DOHH2 (cell line): Measurements from ENCODE around the gene CNPY1.

Experiments
- H3F3A ChIP-seq: fragments of 200-600 bp; sonication (generic), shearing (Covaris generic); 2 replicates; pipeline ENCODE4 v1.6.0; 2016; ENCODE audit warnings: antibody characterized with exemption, mild to moderate bottlenecking; ENCODE audit not compliant: control insufficient read depth, insufficient read depth
- H3K27ac ChIP-seq: fragments of 200-600 bp; sonication (generic); 2 replicates; pipeline ENCODE4 v1.5.1; 2014; ENCODE audit warnings: low read depth, mild to moderate bottlenecking, low read length, moderate library complexity
- H3K27me3 ChIP-seq: fragments of 200-600 bp; sonication (generic); 2 replicates; pipeline ENCODE4 v1.6.1; 2014; ENCODE audit warnings: mild to moderate bottlenecking, low read length, mixed read lengths; ENCODE audit not compliant: control insufficient read depth
- H3K36me3 ChIP-seq: fragments of 200-600 bp; sonication (generic); 2 replicates; pipeline ENCODE4 v1.6.1; 2014; ENCODE audit warnings: mild to moderate bottlenecking, low read length, moderate library complexity, mixed read lengths; ENCODE audit not compliant: control insufficient read depth
- H3K4me1 ChIP-seq: fragments of 200-600 bp; sonication (generic); 2 replicates; pipeline ENCODE4 v1.6.1; 2014; ENCODE audit warnings: mild to moderate bottlenecking, low read length, mixed read lengths; ENCODE audit not compliant: control insufficient read depth
- H3K4me2 ChIP-seq: fragments of 200-600 bp; sonication (generic); 2 replicates; pipeline ENCODE4 v1.6.0; 2014; ENCODE audit warnings: mild to moderate bottlenecking, low read length, moderate library complexity
- H3K4me3 ChIP-seq: fragments of 200-600 bp; sonication (generic); 2 replicates; pipeline ENCODE4 v1.5.1; 2014; ENCODE audit warnings: mild to moderate bottlenecking, low read length, mixed read lengths
- H3K79me2 ChIP-seq: fragments of 200-600 bp; sonication (generic); 2 replicates; pipeline ENCODE4 v1.6.1; 2014; ENCODE audit warnings: mild to moderate bottlenecking, low read length, mixed read lengths; ENCODE audit not compliant: control insufficient read depth
- H3K9me2 ChIP-seq: fragments of 200-600 bp; sonication (generic); replicated peaks from 2 replicates; pipeline ENCODE4 v1.6.1; 2014; ENCODE audit warnings: mild to moderate bottlenecking, low read length, mixed read lengths; ENCODE audit not compliant: control insufficient read depth
- H3K9me3 ChIP-seq: fragments of 200-600 bp; sonication (generic); 2 replicates; pipeline ENCODE4 v1.6.1; 2014; ENCODE audit warnings: antibody characterized with exemption, low read length, mixed read lengths; ENCODE audit not compliant: control insufficient read depth, insufficient read depth
- H4K20me1 ChIP-seq: fragments of 200-600 bp; sonication (generic); 2 replicates; pipeline ENCODE4 v1.6.0; 2014; ENCODE audit warnings: low read depth, mild to moderate bottlenecking, antibody characterized with exemption, low read length, moderate library complexity; ENCODE audit not compliant: control insufficient read depth, insufficient read depth
- EZH2phosphoT487 ChIP-seq: fragments of 200-600 bp; sonication (generic); IDR thresholded peaks from 2 replicates; pipeline ENCODE4 v1.6.1; 2017; ENCODE audit warnings: borderline replicate concordance, mild to moderate bottlenecking, antibody characterized with exemption, low read length, moderate library complexity, mixed read lengths
- TF ChIP-seq, protein P1 (sequence below): fragments of 200-600 bp; sonication (generic); IDR thresholded peaks from one replicate; pipeline ENCODE4 v1.5.1; 2014; ENCODE audit warnings: antibody characterized with exemption, mild to moderate bottlenecking, low read depth, low read length; ENCODE audit not compliant: poor library complexity, severe bottlenecking

Gene CNPY1

GRCh38 chr7:155489158-155489840 is 57.1 kb downstream of the CNPY1 start:
- Histone ChIP-seq H3K9me3 (no peaks in the 10 kb centered on the region), H3K36me3 (no peaks in the 10 kb centered on the region), H3F3A (no peaks in the 10 kb centered on the region), H3K27me3 (no peaks in the 10 kb centered on the region), H3K4me1 (peaks cover 32% of the 10 kb centered on the region), H3K9me2 (no peaks in the 10 kb centered on the region), H3K4me3 (peak overlapping the region; percentile 27), H3K4me2 (peak overlapping the region; percentile 88), H3K79me2 (no peaks in the 10 kb centered on the region), H3K27ac (peak overlapping the region; percentile 14), H4K20me1 (no peaks in the 10 kb centered on the region)
- TF ChIP-seq, protein P1, sequence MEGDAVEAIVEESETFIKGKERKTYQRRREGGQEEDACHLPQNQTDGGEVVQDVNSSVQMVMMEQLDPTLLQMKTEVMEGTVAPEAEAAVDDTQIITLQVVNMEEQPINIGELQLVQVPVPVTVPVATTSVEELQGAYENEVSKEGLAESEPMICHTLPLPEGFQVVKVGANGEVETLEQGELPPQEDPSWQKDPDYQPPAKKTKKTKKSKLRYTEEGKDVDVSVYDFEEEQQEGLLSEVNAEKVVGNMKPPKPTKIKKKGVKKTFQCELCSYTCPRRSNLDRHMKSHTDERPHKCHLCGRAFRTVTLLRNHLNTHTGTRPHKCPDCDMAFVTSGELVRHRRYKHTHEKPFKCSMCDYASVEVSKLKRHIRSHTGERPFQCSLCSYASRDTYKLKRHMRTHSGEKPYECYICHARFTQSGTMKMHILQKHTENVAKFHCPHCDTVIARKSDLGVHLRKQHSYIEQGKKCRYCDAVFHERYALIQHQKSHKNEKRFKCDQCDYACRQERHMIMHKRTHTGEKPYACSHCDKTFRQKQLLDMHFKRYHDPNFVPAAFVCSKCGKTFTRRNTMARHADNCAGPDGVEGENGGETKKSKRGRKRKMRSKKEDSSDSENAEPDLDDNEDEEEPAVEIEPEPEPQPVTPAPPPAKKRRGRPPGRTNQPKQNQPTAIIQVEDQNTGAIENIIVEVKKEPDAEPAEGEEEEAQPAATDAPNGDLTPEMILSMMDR = no peak
- TF ChIP-seq EZH2phosphoT487 = no peak

DNA sequence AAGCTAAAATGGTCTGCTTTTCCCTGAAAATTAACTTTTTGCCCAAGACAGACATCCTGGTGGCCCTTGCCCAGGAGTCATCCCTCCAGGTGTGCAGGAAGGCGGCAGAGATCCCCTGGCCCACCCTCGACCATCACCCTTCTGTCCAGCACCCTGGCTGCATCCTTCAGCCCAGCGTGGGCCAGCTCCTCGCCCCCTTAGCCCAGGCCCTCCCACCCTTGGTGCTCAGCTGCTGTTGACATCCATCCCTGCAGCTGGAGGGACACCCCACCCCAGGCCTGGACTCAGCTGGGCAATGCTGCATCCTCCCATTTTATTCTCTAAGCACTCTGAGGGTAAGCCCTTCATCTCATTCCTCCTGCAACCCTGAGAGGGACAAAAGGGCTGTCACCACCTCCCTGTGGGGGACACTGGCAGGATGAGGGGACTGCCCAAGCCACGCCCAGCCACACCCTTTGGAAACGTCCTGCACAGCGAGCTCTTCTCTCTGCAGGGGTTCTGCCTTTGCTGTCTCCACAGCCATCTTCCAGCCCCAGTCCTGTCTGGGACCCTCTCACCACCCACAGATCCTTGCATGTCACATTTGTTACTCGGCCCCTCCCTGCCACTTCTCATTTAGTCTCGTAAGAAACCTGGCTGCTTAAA is 57.8 kb downstream of the CNPY1 start:
- H3K27ac ChIP-seq = peak overlapping the region; percentile 26; the same call in 1 of the 2 replicates
- H3K79me2 ChIP-seq = no peaks in the 10 kb centered on the region
- no peaks in the 10 kb centered on the region for H3K36me3 ChIP-seq
- H3F3A ChIP-seq = no peaks in the 10 kb centered on the region
- H3K4me1 ChIP-seq = peaks cover 32% of the 10 kb centered on the region
- TF ChIP-seq EZH2phosphoT487 = no peak
- TF ChIP-seq, protein P1 = no peak
- H4K20me1 ChIP-seq = no peaks in the 10 kb centered on the region
- H3K4me2 ChIP-seq = peak overlapping the region; percentile 88
- H3K27me3 ChIP-seq = no peaks in the 10 kb centered on the region
- no peaks in the 10 kb centered on the region for H3K9me3 ChIP-seq
- H3K9me2 ChIP-seq = no peaks in the 10 kb centered on the region
- H3K4me3 ChIP-seq = peak overlapping the region; percentile 27; the same call in 1 of the 2 replicates

GRCh38 chr7:155487509-155488482 is 58.6 kb downstream of the CNPY1 start:
- Histone ChIP-seq H3F3A (no peaks in the 10 kb centered on the region), H3K4me2 (no peak overlapping the region), H4K20me1 (no peaks in the 10 kb centered on the region), H3K9me2 (no peaks in the 10 kb centered on the region), H3K4me1 (peaks cover 32% of the 10 kb centered on the region), H3K79me2 (no peaks in the 10 kb centered on the region), H3K9me3 (no peaks in the 10 kb centered on the region), H3K4me3 (no peak overlapping the region), H3K36me3 (no peaks in the 10 kb centered on the region), H3K27me3 (no peaks in the 10 kb centered on the region), H3K27ac (no peak overlapping the region)
- TF ChIP-seq EZH2phosphoT487 = no peak
- TF ChIP-seq, protein P1 = no peak
